HepG2 (cell line): ENCODE data around the gene NPB. TPM values are rescaled to one million over a fixed set of nuclear protein-coding genes. Genes with fewer than 3 reads are reported as not detected.

Experiments used
- EED ChIP-seq: sonication (generic); formaldehyde crosslinking; IDR thresholded peaks from 2 replicates; pipeline ENCODE4 v1.5.0; 2020; ENCODE audit warnings: mild to moderate bottlenecking, missing genetic modification reagents
- HCFC1 ChIP-seq: fragments of 150-350 bp; IDR thresholded peaks from 2 replicates; pipeline ENCODE4 v1.6.1; 2014; ENCODE audit warnings: low read depth, low read length
- KDM4B ChIP-seq: sonication (generic); formaldehyde crosslinking; IDR thresholded peaks from 2 replicates; pipeline ENCODE4 v1.4.0; 2020; ENCODE audit warnings: missing genetic modification reagents
- RFX1 ChIP-seq: fragments of 450-650 bp; IDR thresholded peaks from 2 replicates; pipeline ENCODE4 v1.6.1; 2017
- ZNF207 ChIP-seq: fragments of 450-650 bp; IDR thresholded peaks from 2 replicates; pipeline ENCODE4 v1.6.1; 2016; ENCODE audit warnings: antibody characterized with exemption, borderline replicate concordance
- ZNF317 ChIP-seq: sonication (generic); formaldehyde crosslinking; IDR thresholded peaks from 2 replicates; pipeline ENCODE4 v1.5.0; 2020; ENCODE audit warnings: mild to moderate bottlenecking, missing genetic modification reagents
- polyA plus RNA-seq, 8 experiments: library from polyadenylated mRNA; depleted of rRNA in 3 of 8; stranded (reverse) in 7 of 8; unstranded in 1 of 8; fragments of >200 nt; fragmentation: Illumina TruSeq in 4 of 8; extraction: Trizol in 4 of 8; gene quantifications; 2 replicates each; pipeline versions ENCODE4 v1.2.1 to v1.2.3, GENCODE V29; 2011 to 2016; ENCODE audit warnings: low read depth in 4 of 8, missing spikeins in 1 of 8, mixed read lengths in 1 of 8; ENCODE audit not compliant: insufficient read depth in 1 of 8
- total RNA-seq, 5 experiments: library from RNA; depleted of rRNA; stranded (reverse); fragments of >200 nt; fragmentation: Illumina TruSeq; extraction: Trizol; gene quantifications; 2 replicates each; pipeline ENCODE4 v1.2.3, GENCODE V29; 2016; ENCODE audit warnings: low read depth in 1 of 5
- TF ChIP-seq, protein P1 (sequence below), 2 experiments: fragments of 450-650 bp in 1 of 2; sonication (generic) in 1 of 2; formaldehyde crosslinking in 1 of 2; IDR thresholded peaks; 2 replicates each; pipeline versions ENCODE4 v1.6.1 to v1.8.0; 2016 to 2022; ENCODE audit warnings: antibody characterized with exemption in 1 of 2, mild to moderate bottlenecking in 1 of 2, missing genetic modification reagents in 1 of 2
- TF ChIP-seq, protein P2 (sequence below): sonication (generic); formaldehyde crosslinking; IDR thresholded peaks from 2 replicates; pipeline ENCODE4 v1.9.0; 2021; ENCODE audit warnings: mild to moderate bottlenecking, missing genetic modification reagents

NPB gene
- total and polyA plus RNA-seq, 2 of the 13 experiments (the other 11 are each of a cell fraction or from before 2014, with no cell fraction given) = 0.11 to 0.93 TPM

DNA sequence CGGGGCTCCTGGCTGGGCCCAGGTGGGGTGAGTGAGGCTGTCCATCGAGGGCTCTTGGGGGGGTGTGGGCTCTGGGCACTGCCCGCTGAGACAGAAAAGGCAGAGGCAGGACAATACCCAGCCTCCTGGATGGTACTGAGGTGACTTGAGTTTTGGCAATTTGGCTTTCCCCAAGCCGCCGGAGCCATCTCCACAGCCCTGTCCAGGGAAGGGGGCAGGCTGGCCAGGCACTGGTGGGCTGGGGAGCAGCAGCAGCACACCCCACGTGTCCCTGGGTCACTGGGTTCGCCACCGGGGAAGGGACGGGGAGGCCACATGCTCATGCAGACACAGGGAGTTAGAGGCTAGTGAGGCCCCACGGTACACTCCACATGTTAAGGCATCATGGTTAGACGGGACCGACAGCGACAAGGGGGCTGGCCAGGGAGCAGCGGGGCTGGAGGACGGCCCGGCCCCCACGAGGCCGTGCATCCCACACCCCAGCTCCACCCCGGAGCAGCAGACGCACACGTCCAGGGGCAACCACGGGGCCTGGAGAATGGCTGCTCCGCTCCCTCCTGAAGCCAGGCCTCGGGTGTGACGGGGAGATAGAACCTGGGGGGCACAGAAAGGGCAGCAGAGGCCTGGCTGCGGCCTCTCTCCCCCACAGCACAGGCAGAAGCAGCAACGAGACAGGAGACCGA lies 33.9 kb upstream of the NPB start (continued):
- TF ChIP-seq, protein P1, sequence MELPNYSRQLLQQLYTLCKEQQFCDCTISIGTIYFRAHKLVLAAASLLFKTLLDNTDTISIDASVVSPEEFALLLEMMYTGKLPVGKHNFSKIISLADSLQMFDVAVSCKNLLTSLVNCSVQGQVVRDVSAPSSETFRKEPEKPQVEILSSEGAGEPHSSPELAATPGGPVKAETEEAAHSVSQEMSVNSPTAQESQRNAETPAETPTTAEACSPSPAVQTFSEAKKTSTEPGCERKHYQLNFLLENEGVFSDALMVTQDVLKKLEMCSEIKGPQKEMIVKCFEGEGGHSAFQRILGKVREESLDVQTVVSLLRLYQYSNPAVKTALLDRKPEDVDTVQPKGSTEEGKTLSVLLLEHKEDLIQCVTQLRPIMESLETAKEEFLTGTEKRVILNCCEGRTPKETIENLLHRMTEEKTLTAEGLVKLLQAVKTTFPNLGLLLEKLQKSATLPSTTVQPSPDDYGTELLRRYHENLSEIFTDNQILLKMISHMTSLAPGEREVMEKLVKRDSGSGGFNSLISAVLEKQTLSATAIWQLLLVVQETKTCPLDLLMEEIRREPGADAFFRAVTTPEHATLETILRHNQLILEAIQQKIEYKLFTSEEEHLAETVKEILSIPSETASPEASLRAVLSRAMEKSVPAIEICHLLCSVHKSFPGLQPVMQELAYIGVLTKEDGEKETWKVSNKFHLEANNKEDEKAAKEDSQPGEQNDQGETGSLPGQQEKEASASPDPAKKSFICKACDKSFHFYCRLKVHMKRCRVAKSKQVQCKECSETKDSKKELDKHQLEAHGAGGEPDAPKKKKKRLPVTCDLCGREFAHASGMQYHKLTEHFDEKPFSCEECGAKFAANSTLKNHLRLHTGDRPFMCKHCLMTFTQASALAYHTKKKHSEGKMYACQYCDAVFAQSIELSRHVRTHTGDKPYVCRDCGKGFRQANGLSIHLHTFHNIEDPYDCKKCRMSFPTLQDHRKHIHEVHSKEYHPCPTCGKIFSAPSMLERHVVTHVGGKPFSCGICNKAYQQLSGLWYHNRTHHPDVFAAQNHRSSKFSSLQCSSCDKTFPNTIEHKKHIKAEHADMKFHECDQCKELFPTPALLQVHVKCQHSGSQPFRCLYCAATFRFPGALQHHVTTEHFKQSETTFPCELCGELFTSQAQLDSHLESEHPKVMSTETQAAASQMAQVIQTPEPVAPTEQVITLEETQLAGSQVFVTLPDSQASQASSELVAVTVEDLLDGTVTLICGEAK (IDR thresholded peaks at IDR 0.05) = no peak
- TF ChIP-seq, protein P1 (CRISPR knock-in tag; IDR thresholded peaks at IDR 0.05) = no peak; the same call in 1 of the 2 replicates
- TF ChIP-seq ZNF317 (CRISPR knock-in tag) (no peak), HCFC1 (no peak), RFX1 (no peak), ZNF207 (no peak), EED (CRISPR knock-in tag) (peak; percentile 90), KDM4B (CRISPR knock-in tag) (0 out of 2 replicates have a peak, but pooled peaks have one; percentile 20)
- TF ChIP-seq, protein P2, sequence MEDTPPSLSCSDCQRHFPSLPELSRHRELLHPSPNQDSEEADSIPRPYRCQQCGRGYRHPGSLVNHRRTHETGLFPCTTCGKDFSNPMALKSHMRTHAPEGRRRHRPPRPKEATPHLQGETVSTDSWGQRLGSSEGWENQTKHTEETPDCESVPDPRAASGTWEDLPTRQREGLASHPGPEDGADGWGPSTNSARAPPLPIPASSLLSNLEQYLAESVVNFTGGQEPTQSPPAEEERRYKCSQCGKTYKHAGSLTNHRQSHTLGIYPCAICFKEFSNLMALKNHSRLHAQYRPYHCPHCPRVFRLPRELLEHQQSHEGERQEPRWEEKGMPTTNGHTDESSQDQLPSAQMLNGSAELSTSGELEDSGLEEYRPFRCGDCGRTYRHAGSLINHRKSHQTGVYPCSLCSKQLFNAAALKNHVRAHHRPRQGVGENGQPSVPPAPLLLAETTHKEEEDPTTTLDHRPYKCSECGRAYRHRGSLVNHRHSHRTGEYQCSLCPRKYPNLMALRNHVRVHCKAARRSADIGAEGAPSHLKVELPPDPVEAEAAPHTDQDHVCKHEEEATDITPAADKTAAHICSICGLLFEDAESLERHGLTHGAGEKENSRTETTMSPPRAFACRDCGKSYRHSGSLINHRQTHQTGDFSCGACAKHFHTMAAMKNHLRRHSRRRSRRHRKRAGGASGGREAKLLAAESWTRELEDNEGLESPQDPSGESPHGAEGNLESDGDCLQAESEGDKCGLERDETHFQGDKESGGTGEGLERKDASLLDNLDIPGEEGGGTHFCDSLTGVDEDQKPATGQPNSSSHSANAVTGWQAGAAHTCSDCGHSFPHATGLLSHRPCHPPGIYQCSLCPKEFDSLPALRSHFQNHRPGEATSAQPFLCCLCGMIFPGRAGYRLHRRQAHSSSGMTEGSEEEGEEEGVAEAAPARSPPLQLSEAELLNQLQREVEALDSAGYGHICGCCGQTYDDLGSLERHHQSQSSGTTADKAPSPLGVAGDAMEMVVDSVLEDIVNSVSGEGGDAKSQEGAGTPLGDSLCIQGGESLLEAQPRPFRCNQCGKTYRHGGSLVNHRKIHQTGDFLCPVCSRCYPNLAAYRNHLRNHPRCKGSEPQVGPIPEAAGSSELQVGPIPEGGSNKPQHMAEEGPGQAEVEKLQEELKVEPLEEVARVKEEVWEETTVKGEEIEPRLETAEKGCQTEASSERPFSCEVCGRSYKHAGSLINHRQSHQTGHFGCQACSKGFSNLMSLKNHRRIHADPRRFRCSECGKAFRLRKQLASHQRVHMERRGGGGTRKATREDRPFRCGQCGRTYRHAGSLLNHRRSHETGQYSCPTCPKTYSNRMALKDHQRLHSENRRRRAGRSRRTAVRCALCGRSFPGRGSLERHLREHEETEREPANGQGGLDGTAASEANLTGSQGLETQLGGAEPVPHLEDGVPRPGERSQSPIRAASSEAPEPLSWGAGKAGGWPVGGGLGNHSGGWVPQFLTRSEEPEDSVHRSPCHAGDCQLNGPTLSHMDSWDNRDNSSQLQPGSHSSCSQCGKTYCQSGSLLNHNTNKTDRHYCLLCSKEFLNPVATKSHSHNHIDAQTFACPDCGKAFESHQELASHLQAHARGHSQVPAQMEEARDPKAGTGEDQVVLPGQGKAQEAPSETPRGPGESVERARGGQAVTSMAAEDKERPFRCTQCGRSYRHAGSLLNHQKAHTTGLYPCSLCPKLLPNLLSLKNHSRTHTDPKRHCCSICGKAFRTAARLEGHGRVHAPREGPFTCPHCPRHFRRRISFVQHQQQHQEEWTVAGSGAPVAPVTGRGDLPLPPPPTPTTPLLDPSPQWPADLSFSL (CRISPR knock-in tag) = peak; percentile 34; the same call in 1 of the 2 replicates
